Renal cortical epithelial cell (primary cell): ENCODE measurements around the gene ZFP1. TPM values are rescaled to one million over a fixed set of nuclear protein-coding genes. Genes with fewer than 3 reads are reported as not detected.

Source experiments
- DNase-seq: peaks from one replicate; pipeline ENCODE4 v3.0.0-alpha.2; 2011; ENCODE audit warnings: low read depth
- total RNA-seq: library from RNA; depleted of rRNA; stranded (reverse); fragments of >200 nt; gene quantifications from 2 replicates; pipeline ENCODE4 v1.2.3, GENCODE V29; 2014

ZFP1 gene
- total RNA-seq, 1 donor from 2014 or later = 12.9 TPM

GRCh38 chr16:75113541-75114121, 34.7 kb upstream of the ZFP1 start:
- no peak for DNase-seq

- no peak for DNase-seq
These were observed 34.0 kb upstream of the ZFP1 start for GRCh38 chr16:75114179-75114945.

GRCh38 chr16:75114946-75115825, 33.1 kb upstream of the ZFP1 start:
- no peak for DNase-seq

- peak; percentile 54 for DNase-seq
These were observed 32.0 kb upstream of the ZFP1 start, which contains the start of gene LDHD for GRCh38 chr16:75116081-75116910. Gene LDHD (minus strand): TSS chr16:75116780. CDS start chr16:75116720, 60 bp downstream.

- no peak for DNase-seq
These were observed 31.4 kb upstream of the ZFP1 start for GRCh38 chr16:75116911-75117245.

GRCh38 chr16:75118943-75119539, 29.3 kb upstream of the ZFP1 start:
- no peak for DNase-seq

GRCh38 chr16:75120253-75120652, 28.1 kb upstream of the ZFP1 start:
- DNase-seq = no peak

GRCh38 chr16:75121949-75122568, 26.3 kb upstream of the ZFP1 start:
- no peak for DNase-seq

- no peak for DNase-seq
These were observed 25.7 kb upstream of the ZFP1 start for GRCh38 chr16:75122609-75123008.

GRCh38 chr16:75127713-75128415, 20.5 kb upstream of the ZFP1 start:
- DNase-seq = no peak

GRCh38 chr16:75129421-75130149, 18.7 kb upstream of the ZFP1 start:
- peak; percentile 75 for DNase-seq

GRCh38 chr16:75130150-75130771, 18.1 kb upstream of the ZFP1 start:
- DNase-seq = peak; percentile 45

- DNase-seq = no peak
These were observed 17.2 kb upstream of the ZFP1 start for GRCh38 chr16:75131081-75131480.

- DNase-seq = no peak
These were observed 10.1 kb upstream of the ZFP1 start for GRCh38 chr16:75138233-75138632.

- no peak for DNase-seq
These were observed 9.7 kb upstream of the ZFP1 start for GRCh38 chr16:75138636-75139035.

GRCh38 chr16:75139498-75139897, 8.8 kb upstream of the ZFP1 start:
- no peak for DNase-seq

- no peak for DNase-seq
These were observed 4.4 kb upstream of the ZFP1 start for GRCh38 chr16:75143941-75144340.

GRCh38 chr16:75147968-75148310, 385 bp upstream of the ZFP1 start:
- no peak for DNase-seq

- DNase-seq = no peak
These were observed 3.5 kb downstream of the ZFP1 start for GRCh38 chr16:75151798-75152197.
